Caco-2 (cell line): ENCODE measurements around the gene PLA2G2C. TPM values are rescaled to one million over a fixed set of nuclear protein-coding genes. Genes with fewer than 3 reads are reported as not detected.

ENCODE experiments used
- BruUV-seq: library from RNA; stranded (reverse); fragments of 400-500 nt; replicated peaks from 2 replicates; lab custom pipeline; 2021; lab: Mats Ljungman, UMichigan
- CTCF ChIA-PET: fragments of 300-600 bp; sonication (Branson Sonifier 250); formaldehyde crosslinking; loops from one replicate; lab custom pipeline; 2022; ENCODE audit warnings: antibody characterized with exemption; lab: Charles Lee
- POLR2A ChIA-PET: fragments of 300-600 bp; sonication (Branson Sonifier 250); formaldehyde crosslinking; loops from one replicate; lab custom pipeline; 2022; ENCODE audit warnings: antibody characterized with exemption; lab: Charles Lee
- DNase-seq, 2 experiments: peaks; one replicate each; pipeline versions ENCODE4 v3.0.0 to v3.0.0-alpha.2; 2020 to 2022
- H3K27me3 ChIP-seq: replicated peaks from 2 replicates; pipeline ENCODE4 v1.6.0; 2011; ENCODE audit warnings: low read length; ENCODE audit not compliant: control insufficient read depth, insufficient read depth
- H3K36me3 ChIP-seq: 2 replicates; pipeline ENCODE4 v1.5.1; 2011; ENCODE audit warnings: low read length; ENCODE audit not compliant: control insufficient read depth, insufficient read depth
- H3K4me1 ChIP-seq: fragments of 250-450 bp; sonication (Bioruptor Pico); 2 replicates; pipeline ENCODE4 v1.5.1; 2020; ENCODE audit warnings: mild to moderate bottlenecking
- H3K4me3 ChIP-seq: 2 replicates; pipeline ENCODE4 v1.5.1; 2011; ENCODE audit warnings: low read depth, mild to moderate bottlenecking, control low read depth, low read length
- H3K9me3 ChIP-seq: fragments of 250-450 bp; sonication (Bioruptor Pico); 2 replicates; pipeline ENCODE4 v1.5.1; 2020; ENCODE audit warnings: mild to moderate bottlenecking, moderate library complexity
- H3K27ac Mint-ChIP-seq: one replicate; pipeline ENCODE4 v1.8.0; 2022; ENCODE audit warnings: mixed read lengths; ENCODE audit not compliant: unreplicated experiment
- H3K27me3 Mint-ChIP-seq: one replicate; pipeline ENCODE4 v1.8.0; 2022; ENCODE audit warnings: mixed read lengths; ENCODE audit not compliant: insufficient read depth, unreplicated experiment
- H3K36me3 Mint-ChIP-seq: one replicate; pipeline ENCODE4 v1.8.0; 2022; ENCODE audit warnings: mild to moderate bottlenecking, mixed read lengths; ENCODE audit not compliant: insufficient read depth, unreplicated experiment
- H3K4me1 Mint-ChIP-seq: one replicate; pipeline ENCODE4 v1.8.0; 2022; ENCODE audit warnings: low read depth, mixed read lengths; ENCODE audit not compliant: unreplicated experiment
- H3K4me3 Mint-ChIP-seq: one replicate; pipeline ENCODE4 v1.8.0; 2022; ENCODE audit warnings: mild to moderate bottlenecking, moderate library complexity, mixed read lengths; ENCODE audit not compliant: unreplicated experiment
- H3K9me3 Mint-ChIP-seq: one replicate; pipeline ENCODE4 v1.8.0; 2022; ENCODE audit warnings: mixed read lengths; ENCODE audit not compliant: unreplicated experiment
- intact Hi-C: fragments of 100-400 bp; cut with micrococcal nuclease; formaldehyde crosslinking; loops from one replicate; pipeline ENCODE4 v1.10.0; 2022; ENCODE audit not compliant: unreplicated experiment
- total RNA-seq: library from RNA; stranded (reverse); gene quantifications from 2 replicates; pipeline ENCODE4 v1.2.3, GENCODE V29; 2022
- TF ChIP-seq, protein P1 (sequence below), 2 experiments: fragments of 200-600 bp in 1 of 2; IDR thresholded peaks; 1 replicate in 1 of 2; 2 replicates in 1 of 2; pipeline versions ENCODE4 v1.5.1 to v1.8.0; 2011 to 2022; ENCODE audit warnings: antibody characterized with exemption in 1 of 2, control low read depth in 1 of 2, inconsistent platforms in 1 of 2, low read depth in 1 of 2, low read length in 1 of 2, mild to moderate bottlenecking in 1 of 2, moderate library complexity in 1 of 2; ENCODE audit not compliant: insufficient read depth in 1 of 2, severe bottlenecking in 1 of 2, unreplicated experiment in 1 of 2

Gene PLA2G2C
- total RNA-seq, 1 experiment from 2014 or later = not detected

DNA sequence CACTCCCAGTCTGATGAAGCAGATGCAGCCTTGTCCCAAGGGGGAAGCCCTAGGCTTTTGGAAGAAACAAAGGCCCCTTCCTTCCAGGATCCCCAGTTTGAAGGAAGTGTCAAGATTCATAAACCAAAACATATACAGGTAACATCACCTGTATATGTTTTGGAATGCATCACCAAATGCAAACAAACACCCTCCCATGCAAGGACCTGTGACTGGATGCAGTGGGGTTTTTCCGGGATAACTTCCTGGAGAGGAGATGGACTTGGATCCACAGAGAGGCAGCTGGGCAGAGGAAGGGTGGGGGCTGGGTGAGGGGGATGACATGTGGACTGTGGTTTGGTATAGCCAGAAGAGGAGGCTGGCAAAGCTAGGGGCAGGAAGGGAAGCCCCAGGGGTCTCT, 48.7 kb downstream of the PLA2G2C start:
- TF ChIP-seq, protein P1, sequence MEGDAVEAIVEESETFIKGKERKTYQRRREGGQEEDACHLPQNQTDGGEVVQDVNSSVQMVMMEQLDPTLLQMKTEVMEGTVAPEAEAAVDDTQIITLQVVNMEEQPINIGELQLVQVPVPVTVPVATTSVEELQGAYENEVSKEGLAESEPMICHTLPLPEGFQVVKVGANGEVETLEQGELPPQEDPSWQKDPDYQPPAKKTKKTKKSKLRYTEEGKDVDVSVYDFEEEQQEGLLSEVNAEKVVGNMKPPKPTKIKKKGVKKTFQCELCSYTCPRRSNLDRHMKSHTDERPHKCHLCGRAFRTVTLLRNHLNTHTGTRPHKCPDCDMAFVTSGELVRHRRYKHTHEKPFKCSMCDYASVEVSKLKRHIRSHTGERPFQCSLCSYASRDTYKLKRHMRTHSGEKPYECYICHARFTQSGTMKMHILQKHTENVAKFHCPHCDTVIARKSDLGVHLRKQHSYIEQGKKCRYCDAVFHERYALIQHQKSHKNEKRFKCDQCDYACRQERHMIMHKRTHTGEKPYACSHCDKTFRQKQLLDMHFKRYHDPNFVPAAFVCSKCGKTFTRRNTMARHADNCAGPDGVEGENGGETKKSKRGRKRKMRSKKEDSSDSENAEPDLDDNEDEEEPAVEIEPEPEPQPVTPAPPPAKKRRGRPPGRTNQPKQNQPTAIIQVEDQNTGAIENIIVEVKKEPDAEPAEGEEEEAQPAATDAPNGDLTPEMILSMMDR (IDR thresholded peaks at IDR 0.05; ENCODE audit: insufficient read depth in 1 of 2, low read depth in 1 of 2, low read length in 1 of 2, severe bottlenecking in 1 of 2, unreplicated experiment in 1 of 2) = no peak
- no peaks in the 10 kb centered on the region for H3K27me3 Mint-ChIP-seq
- H3K4me1 Mint-ChIP-seq = no peaks in the 10 kb centered on the region
- no peak overlapping the region for H3K27ac Mint-ChIP-seq
- no peaks in the 10 kb centered on the region for H3K27me3 ChIP-seq
- ChIA-PET POLR2A (no interaction called here), CTCF (no interaction called here)
- intact Hi-C loops = no loop called here
- H3K4me3 Mint-ChIP-seq = no peak overlapping the region
- no peaks in the 10 kb centered on the region for H3K9me3 Mint-ChIP-seq
- no TSS peak for BruUV-seq
- no peaks in the 10 kb centered on the region for H3K9me3 ChIP-seq
- no peaks in the 10 kb centered on the region for H3K4me1 ChIP-seq
- H3K36me3 ChIP-seq = no peaks in the 10 kb centered on the region
- no peak for DNase-seq
- no peak overlapping the region for H3K4me3 ChIP-seq
- no peaks in the 10 kb centered on the region for H3K36me3 Mint-ChIP-seq

DNA sequence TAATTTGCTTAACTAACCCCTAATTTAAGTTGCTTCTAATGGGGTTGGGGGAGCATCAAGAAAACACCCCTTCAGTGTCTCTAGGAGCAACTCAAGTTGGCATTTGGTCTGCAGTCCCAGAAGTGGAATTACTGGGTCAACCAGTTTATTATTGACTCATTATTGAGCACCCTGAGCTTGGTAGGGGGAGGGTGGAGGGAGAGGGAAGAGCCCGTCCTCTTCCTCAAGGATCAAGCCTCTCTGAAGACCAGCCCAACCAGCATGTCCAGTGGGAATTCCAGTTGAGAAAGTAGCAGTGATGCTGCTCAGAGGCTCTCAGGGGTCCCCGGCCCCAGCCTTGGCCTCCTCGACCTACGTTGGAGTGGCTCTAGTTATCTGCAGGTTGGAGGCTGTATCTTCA, 49.3 kb downstream of the PLA2G2C start:
- no peak overlapping the region for H3K4me3 Mint-ChIP-seq
- H3K4me1 Mint-ChIP-seq = no peaks in the 10 kb centered on the region
- H3K27me3 Mint-ChIP-seq = no peaks in the 10 kb centered on the region
- no peaks in the 10 kb centered on the region for H3K27me3 ChIP-seq
- H3K36me3 ChIP-seq = no peaks in the 10 kb centered on the region
- CTCF ChIA-PET = no interaction called here
- no peak for DNase-seq
- TF ChIP-seq, protein P1 (IDR thresholded peaks at IDR 0.05; ENCODE audit: insufficient read depth in 1 of 2, low read depth in 1 of 2, low read length in 1 of 2, severe bottlenecking in 1 of 2, unreplicated experiment in 1 of 2) = no peak
- no TSS peak for BruUV-seq
- POLR2A ChIA-PET = no interaction called here
- H3K4me1 ChIP-seq = no peaks in the 10 kb centered on the region
- H3K9me3 ChIP-seq = no peaks in the 10 kb centered on the region
- no peaks in the 10 kb centered on the region for H3K36me3 Mint-ChIP-seq
- H3K9me3 Mint-ChIP-seq = no peaks in the 10 kb centered on the region
- intact Hi-C loops = no loop called here
- H3K27ac Mint-ChIP-seq = no peak overlapping the region
- H3K4me3 ChIP-seq = no peak overlapping the region

DNA sequence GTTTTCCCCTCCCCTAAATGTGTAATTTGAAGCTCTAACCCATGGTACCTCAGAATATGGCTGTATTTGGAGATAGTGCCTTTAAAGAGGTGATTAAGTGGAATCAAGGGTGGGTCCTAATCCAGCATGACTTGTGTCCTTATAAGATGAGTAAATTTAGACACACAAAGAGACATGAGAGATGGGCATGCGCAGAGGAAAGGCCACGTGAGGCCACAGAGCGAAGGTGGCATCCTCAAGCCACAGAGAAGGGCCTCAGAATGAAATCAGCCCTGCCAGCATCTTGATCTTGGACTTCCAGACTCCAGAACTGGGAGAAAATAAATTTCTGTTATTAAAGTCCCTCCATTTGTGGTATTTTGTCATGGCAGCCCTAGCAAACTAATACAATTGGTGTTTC, 50.1 kb downstream of the PLA2G2C start:
- no peaks in the 10 kb centered on the region for H3K36me3 ChIP-seq
- H3K27me3 Mint-ChIP-seq = peaks cover 2% of the 10 kb centered on the region
- no peaks in the 10 kb centered on the region for H3K4me1 Mint-ChIP-seq
- no TSS peak for BruUV-seq
- no peak overlapping the region for H3K4me3 ChIP-seq
- H3K9me3 ChIP-seq = no peaks in the 10 kb centered on the region
- H3K4me3 Mint-ChIP-seq = no peak overlapping the region
- H3K36me3 Mint-ChIP-seq = no peaks in the 10 kb centered on the region
- H3K9me3 Mint-ChIP-seq = peaks cover 7% of the 10 kb centered on the region
- H3K4me1 ChIP-seq = no peaks in the 10 kb centered on the region
- POLR2A ChIA-PET = no interaction called here
- intact Hi-C loops = no loop called here
- no peak overlapping the region for H3K27ac Mint-ChIP-seq
- CTCF ChIA-PET = no interaction called here
- DNase-seq = no peak
- TF ChIP-seq, protein P1 (IDR thresholded peaks at IDR 0.05; ENCODE audit: insufficient read depth in 1 of 2, low read depth in 1 of 2, low read length in 1 of 2, severe bottlenecking in 1 of 2, unreplicated experiment in 1 of 2) = no peak
- H3K27me3 ChIP-seq = no peaks in the 10 kb centered on the region
